ENCODE data around the gene FAM177A1.

- TF ChIP-seq POLR2AphosphoS5 (IDR thresholded peaks at IDR 0.05; ENCODE audit: low read depth, low read length): no peak
- TF ChIP-seq POLR2A (IDR thresholded peaks at IDR 0.05; ENCODE audit: low read depth, low read length): no peak
- no peak for TF ChIP-seq TAF1 (IDR thresholded peaks at IDR 0.05; ENCODE audit: borderline replicate concordance, low read depth, low read length)
Observed at GRCh38 chr14:35072226-35072625, 26.2 kb downstream of the FAM177A1 start.

Data from GM12892 (cell line).